ENCODE data around the gene SCN7A.
"Not testable (repeated sequence)": the region's sequence is repeated elsewhere in the genome, so short reads cannot be mapped to it uniquely, and the experiment has no call there.

The SCN7A gene

DNA sequence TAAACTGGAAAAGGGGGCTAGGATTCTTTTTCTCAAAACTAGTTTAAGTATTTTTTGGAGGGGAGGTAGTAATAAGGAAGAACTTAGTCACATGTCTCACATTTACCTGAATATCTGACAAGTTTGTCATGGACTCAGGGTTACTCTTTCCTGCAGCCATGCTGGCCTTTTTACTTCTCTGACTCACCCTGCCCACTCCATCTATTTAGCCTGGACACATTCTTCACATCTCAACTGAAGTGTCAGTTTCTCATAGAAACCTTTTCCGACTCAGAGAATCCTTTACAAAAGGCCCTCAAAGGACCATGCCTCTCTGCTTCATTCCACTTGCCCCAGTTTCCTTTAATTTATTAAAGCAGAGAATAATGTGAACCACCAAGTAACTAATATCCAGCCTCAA is 42.6 kb downstream of the SCN7A start:
- DNase-seq: no peak

DNA sequence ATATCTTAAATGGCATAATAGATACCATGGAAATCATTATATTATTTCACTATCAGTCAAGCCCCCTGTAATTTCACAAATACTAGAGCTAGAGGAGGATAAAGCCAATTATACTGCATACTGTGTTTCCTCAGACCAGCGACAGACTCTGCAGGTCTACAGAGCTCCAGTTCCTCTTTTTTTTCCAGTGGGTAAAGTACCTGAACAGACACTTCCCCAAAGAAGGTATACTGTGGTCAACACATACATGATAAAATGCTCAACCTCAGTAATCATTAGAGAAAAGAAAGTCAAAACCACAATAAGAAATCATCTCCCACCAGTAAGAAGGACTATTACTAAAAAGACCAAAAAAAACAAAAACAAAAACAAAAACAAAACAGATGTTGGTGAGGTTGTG is 44.6 kb downstream of the SCN7A start:
- no peak for DNase-seq

DNA sequence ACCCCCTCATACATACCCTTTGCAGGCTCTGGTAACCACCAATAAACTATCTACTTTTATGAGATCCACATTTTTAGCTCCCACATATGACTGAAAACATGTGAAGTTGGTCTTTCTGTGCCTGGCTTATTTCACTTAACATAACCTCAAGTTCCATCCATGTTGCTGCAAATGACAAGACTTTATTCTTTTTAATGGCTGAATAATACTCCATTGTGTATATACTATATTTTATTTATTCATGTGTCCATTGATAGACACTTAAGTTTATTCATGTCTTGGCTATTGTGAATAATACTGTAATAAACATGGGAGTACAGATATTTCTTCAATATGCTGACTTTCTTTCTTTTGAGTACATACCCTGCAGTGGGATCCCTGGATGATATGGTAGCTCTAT is 45.9 kb downstream of the SCN7A start:
- DNase-seq: no peak

DNA sequence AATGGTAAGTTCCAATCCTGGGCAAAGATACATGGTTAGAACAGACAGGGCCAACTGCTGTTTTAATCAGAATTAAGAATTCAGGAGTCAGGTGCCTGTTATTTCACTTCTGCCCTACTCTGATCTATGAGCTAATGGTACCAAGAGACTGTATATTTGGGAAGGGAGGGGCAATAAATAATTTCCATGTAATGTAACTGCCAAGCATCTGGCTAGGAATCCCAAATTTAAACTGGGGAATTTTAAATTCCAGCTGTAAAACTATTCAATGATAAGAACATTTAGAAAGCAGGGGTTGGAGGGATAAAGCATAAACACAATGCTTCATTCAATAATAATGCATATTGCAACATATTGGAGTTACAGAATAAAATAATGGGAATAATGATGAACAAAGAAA is 49.7 kb downstream of the SCN7A start:
- no peak for DNase-seq

DNA sequence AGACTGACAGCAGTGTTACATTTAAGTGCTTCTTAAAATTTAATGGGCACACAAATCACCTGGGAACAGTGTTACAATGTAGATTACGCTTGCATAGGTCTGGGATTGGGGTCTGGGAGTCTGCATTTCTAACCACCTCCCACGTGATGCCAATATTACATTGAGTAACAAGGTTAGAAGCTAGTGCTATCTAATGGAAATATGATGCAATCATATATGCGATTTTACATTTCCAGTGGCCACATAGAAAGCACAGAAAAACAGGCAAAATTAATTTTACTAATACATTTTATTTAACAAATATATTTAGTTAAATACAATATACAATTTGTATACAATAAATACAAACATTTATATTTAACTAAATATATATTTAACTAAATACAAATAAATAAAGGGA is 53.7 kb downstream of the SCN7A start:
- no peak for DNase-seq

DNA sequence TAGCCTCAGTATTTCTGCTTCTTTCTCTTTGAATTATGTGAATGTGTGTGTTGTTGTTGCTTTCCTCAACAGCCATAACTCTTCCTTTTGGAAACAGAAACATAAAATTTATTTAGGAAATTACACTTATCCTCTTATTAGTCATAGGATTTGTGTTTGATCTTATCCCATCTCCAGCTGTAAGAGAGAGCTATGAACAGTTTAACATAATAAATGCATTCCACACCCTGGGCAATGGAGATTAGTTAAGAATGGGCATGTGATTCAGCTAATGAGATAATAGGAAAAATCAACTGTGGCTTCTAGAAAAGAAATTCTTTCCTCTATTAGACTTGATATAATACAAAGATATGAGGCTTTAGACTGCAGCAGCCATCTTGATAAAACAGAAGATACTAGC is 55.0 kb downstream of the SCN7A start:
- no peak for DNase-seq

DNA sequence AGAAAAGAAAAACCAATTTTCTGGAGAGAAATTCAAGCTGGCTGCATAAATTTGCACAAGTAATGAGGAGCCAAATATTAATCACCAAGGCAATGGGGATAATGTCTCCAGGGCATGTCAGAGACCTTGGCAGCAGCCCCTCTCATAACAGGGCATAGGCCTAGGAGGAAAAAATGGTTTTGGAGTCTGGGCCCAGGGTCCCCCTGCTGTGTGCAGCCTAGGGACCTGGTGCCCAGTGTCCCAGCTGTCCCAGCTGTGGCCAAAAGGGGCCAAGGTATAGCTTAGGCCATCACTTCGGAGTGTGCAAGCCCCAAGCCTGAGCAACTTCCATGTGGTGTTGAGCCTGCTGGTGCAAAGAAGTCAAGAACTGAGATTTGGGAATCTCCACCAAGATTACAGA is 57.1 kb downstream of the SCN7A start:
- no peak for DNase-seq

DNA sequence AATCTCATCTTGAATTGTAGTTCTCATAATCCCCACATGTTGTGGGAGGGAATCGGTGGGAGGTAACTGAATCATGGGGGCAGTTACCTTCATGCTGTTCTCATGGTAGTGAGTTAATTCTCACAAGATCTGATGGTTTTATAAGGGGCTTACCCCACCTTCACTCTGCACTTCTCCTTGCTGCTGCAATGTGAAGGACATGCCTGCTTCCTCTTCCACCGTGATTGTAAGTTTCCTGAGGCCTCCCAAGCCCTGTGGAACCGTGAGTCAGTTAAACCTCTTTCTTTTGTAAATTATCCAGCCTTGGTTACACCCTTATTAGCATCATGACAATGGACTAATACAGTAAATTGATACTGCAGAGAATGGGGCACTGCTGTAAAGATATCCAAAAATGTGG is 57.9 kb downstream of the SCN7A start:
- no peak for DNase-seq

DNA sequence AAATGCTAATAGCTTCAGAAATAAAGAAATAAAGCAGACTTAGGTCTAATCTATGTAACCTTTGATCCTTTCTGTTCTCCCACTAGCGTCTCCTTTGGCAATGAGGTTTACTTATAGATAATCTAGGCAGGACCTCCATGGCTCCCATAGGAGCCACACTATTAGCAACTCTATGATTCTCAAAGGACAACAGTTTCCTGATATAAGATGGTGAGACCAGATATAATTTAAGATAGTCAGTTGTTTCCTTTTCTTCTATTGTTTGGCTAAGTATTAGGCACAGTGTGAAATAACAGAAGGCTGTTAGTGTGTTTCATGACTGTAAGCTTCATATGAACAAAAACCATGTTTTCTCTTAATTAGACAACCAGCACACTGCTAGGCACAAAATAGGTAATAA is 59.6 kb downstream of the SCN7A start:
- DNase-seq: no peak

DNA sequence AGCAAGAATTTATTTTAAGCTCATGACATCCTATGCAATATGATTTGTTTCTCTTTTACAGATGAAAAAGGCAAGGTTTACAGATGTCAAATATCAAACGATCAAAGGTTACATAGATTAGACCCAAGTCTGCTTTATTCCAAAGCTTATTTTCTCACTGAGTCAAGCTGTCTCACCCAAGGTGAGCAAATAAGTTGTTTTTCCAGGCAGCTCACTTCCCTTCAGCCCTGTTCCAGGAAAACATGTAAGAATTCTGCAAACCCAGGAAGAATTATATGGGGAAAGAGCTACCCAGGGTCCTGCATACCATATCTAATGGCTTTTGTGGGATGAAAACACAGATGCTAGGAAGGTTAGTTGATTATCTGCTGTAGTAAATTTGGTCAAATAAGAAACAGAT is 60.6 kb downstream of the SCN7A start:
- DNase-seq: no peak

DNA sequence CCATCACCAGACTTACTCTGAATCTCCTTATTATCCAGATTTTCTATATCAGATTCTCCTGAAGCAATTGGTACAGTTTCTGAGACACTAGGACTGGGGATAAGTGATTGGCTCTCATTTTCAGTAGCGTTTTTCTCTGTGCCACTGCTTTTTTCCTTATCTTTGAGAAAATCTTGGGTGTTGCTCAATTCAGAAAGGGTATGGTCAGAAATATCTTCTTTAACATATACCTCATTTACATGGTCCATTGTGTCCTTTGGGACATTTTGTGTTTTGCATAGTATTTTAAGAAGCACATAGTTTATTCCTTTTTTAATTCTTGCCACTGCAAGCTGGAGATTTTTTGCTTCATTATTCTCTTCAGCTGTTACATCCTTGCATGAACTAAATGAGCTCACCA is 61.7 kb downstream of the SCN7A start:
- DNase-seq: no peak

DNA sequence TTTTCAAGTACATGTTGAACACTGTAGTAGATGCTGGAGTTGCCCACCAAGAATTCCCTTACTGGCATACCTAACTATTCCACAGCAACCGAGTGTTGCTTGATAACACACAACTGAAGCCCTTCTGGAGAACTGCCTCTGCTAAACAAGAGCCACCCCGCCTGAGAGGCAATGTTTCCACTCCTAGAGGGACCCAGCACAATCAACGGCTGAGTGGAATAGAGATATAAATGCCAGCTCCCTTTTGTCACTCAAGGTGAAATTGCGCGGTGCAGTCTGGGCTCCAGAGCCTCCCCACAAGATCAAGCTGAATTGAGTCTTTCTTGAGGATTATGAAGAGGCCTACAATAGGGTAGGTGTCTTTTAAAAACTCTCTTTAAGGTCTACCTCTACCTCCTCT is 69.2 kb downstream of the SCN7A start:
- no peak for DNase-seq

DNA sequence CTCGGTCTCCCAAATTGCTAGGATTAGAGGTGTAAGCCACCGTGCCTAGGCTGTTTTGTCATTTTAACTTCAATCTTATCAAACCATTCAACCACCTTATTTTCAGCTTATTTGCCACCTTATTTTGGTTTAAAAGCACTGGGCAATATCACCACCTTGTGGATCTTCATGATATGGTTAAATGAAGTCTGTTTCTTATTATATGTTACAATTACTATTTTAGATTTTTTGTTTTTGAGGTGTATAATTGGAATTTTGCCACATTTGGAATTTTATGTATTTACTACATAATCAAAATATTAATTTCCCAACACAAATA is 74.5 kb downstream of the SCN7A start:
- no peak for DNase-seq

DNA sequence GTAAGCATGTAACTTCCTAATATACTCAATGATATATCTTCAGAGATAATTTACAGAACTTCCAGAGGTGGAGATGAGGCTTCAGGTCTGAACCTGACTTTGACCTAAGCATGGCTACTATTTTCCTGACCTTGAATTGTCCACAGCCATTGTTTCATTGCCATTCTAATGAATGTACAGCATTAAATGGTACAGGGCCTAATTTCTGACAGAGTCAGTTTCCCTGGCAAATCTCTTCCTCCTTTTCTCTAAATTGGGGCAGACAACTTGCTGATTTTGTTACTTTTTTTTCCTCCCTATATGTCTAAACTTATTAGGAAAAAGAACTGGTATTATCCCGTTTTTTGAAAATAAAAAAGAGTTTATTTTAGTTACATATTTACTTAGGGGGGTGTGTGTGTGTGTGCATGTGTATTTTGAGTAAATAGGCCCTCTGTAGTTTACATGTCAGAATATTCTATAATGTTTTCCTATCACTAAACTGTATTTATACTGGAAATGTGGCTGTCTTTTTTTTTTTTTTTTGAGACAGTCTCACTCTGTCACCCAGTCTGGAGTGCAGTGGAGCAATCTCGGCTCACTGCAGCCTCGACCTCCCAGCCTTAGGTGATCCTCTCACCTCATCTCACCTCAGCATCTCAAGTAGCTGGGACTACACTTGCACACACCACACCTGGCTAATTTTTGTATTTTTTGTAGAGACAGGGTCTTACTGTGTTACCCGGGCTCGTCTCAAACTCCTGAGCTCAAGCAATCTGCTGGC is 75.0 kb downstream of the SCN7A start:
- no peak for DNase-seq

DNA sequence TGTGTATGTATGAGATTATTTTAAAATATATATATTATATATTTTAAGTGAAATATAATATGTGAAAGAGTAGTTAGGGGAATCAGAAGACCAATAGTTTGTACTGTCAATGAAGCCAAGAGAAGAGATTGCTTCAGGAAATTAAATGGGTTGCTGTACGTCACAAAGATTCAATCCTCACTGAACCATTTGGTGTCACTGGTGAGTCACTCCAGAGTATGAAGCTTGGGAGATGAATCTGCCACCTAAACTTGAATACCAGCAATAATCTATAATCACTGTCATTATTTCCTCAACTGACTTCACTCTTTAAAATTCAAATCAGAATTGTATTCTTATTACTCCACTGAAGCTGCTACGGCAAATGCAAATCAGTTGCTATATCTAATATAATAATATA is 76.4 kb downstream of the SCN7A start:
- DNase-seq: peak; percentile 7

DNA sequence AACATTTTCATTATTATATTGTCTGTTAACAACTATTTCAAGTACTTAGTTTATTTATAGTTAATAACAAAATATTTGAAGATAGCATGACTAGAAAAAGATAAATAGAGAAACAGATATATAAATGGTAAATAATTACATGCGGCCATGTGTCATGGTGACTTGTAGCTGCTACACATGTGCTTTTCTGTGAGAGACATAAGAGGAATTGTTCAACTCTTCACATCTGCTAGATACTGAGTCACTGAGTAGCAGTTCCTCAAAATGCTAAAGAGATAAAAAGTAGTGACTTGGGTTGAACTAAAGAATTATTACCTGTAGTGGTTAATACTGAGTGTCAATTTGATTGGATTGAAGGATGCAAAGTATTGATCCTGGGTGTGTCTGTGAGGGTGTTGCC is 80.8 kb downstream of the SCN7A start:
- DNase-seq: no peak

DNA sequence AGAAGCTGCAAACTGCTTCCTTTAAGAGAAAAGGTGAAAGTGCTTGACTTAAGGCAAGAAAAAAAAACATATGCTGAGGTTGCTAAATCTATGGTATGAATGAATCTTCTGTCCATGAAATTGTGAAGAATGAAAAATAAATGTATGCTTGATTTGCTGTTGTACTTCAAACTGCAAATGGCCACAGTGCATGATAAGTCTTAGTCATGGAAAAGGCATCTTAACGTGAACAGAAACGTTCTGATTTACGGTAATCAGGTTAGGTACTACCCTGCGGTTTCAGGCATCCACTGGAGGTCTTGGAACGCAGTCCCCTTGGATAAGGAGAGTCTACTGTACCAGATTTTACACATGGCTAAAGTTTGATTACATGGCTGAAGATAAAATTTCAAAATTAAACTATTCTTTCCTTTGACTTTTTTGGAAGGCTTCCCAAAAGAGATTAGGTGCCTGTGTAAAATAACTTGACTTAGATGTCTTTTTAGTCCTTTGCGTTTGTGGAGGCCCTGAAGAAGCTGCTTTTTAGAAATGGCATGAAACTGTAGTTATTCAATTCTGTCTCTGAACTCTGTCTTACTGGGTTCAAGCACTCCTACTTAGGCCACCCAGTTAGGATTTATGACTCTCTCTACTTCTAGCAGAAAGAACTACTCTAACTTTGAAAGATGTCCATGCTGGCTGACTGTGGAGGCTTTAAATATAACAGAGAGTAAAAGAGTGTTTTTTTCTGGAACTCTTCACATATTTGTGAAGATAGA is 82.4 kb downstream of the SCN7A start:
- DNase-seq: no peak

DNA sequence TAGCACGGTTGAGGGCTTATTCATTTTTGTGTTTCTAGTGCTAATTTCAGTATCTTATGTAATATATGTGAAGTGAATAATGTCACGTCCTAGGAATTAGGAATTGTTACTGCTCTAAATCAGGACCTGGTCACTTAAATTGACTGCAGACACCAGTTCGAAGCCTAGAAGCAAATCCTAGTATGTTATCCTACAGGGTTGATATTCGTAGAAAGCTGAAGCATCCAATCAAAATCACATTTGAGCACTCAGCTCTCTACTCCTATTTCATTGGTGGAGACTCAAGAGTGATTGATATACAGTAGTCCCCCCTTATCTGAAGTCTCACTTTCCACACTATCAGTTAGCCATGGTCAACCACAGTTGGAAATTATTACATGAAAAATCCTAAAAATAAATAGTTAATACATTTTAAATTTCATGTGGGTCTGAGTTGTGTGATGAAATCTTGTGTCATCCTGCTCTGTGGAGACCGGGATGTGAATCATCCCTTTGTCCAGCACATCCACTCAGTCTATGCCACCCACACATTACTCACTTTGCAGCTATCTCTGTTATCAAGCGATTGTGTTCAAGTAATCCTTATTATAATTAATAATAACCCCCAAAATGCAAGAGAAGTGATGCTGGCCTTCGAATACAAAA is 83.1 kb downstream of the SCN7A start:
- DNase-seq: no peak

DNA sequence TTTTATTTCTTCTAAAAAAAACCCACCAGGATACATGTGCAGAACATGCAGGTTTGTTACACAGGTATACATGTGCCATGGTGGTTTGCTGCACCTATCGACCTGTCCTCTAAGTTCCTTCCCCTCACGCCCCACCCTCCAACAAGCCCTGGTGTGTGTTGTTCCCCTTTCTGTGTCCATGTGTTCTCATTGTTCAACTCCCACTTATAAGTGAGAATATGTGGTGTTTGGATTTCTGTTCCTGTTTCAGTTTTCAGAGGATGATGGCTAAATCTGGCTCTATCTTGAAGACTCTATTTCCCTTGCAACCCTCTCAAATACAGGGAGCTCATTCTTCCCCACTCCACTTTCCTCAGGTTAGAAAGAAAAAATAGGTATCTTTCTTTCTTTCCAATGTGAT is 86.3 kb downstream of the SCN7A start:
- not testable (repeated sequence) for DNase-seq

DNA sequence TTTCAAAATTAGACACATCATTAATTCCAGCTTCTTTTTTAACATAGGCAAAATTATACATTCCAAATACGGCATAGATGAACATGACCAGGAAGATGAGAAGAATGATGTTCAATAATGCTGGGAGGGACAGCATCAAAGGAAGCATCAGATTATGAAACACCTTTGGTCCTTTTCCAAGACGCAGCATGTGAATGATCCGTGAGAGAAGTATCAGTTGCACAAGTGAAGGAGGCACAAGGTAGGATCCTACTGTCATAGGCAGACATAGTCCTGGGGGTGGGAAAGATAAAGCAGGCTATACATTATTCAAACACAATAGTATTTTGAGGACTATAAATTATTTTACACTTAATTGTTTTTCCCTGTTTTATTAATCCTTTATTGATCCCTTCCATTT is 87.7 kb downstream of the SCN7A start:
- DNase-seq: no peak

DNA sequence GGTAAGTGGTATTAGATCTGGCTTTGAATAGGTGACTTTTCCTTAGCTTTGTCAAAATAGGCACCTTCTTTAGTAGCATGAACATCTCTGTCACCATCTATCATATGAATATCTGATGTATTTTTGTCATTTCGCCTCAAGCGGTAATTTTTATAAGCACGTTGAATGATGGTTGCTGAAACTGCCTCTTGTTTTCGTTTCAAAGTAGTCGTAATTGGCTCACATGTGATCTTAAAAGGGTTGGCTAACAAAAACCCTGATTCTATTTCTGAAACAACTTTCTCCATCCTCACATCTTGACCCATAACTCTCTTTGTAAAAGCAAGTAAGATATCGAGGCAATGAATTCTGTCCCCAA is 88.5 kb downstream of the SCN7A start:
- no peak for DNase-seq

DNA sequence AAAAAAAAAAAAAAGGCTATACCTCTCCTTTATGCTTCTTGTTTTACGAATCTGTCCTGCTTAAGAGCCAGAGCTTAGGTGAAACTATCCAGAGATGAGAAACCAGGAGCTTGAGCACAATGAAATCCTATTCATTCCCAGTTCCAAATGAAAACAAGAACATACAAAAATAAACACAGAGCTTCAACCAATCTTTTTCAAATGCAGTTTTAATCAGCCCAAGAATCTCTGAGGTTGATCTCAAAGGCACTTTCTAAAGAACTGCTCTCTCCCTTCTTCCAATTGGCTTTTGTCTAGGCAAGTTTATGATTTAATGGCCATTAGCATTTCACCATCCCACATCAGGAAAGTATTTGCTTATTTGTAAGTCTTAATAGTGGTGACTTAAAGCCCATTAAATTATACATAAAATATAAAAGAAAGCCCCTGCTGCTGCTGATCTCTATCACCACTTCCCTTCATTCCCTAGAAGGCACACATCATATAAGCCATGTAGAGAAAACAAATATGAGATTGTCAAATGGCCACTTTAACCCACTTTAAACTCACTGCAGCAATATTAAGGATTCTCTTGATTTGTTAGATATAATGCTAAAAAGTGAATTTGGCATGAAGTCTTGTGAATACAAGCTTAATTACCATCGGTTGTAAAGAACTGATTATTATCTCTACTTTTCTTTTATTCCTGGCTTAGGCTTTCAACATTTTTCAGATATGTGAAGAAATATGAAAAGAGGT is 89.0 kb downstream of the SCN7A start:
- DNase-seq: no peak

DNA sequence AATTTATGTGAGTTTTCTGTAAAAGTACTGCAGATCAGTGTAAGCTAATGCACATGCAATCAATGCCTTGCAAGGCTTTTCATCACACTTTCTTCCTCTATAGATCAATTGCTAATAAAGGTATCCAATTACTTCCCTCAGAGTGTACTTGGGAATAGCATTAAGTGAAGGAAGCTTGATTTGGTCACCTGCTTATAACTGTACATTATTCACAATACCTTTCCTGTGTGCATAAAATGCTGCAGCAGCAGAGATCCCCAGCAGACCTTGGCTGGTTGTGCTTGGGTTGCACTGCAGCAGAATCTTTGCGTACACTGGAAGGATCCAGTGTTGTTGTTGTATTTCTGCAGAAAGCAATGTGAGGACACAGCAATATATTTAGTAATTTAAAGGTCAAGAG is 99.8 kb downstream of the SCN7A start:
- no peak for DNase-seq

DNA sequence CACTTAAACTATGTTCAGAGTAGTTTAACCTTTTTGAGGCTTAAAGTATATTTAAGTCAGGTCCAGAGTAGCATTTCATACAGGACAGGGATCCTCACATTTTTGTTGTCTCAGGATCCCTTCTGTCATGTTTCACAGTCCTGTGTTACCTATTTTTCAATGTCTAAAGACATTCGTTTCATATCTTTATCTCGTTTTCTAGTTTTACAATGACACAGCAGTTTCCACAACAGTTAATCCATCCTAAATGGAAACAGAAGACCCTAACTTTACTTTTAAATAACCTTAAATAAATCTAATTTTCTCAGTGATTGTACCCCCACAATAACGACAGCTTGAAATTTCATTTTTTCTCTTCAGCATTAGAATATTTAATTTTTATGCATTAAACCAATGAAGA is 101.0 kb downstream of the SCN7A start:
- no peak for DNase-seq
